GM19240 (cell line): ENCODE measurements around the gene TRAF4.
"Not testable (repeated sequence)": the region's sequence is repeated elsewhere in the genome, so short reads cannot be mapped to it uniquely, and the experiment has no call there.

ENCODE experiments used
- DNase-seq: peaks from one replicate; pipeline ENCODE4 v3.0.0; 2011; ENCODE audit warnings: low spot score; ENCODE audit not compliant: insufficient read length

Gene TRAF4

DNA sequence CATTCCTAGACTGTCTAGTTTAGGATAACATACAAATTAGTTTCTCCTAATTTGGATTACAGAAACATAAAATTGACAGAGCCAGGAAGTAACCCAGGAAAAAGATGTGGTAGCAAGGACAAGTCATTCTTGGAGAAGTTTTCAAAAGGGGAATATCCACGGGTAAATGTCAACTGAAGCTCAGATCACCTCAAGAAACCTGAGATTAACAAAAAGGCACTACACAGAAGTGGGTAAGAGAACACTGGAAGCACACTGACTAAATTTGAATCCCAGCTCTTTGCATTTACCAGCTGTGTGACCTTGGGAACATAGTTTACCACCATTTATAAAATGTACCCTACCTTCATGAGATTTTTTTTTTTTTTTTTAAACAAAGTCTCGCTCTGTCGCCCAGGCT, 39.4 kb downstream of the TRAF4 start:
- no peak for DNase-seq

DNA sequence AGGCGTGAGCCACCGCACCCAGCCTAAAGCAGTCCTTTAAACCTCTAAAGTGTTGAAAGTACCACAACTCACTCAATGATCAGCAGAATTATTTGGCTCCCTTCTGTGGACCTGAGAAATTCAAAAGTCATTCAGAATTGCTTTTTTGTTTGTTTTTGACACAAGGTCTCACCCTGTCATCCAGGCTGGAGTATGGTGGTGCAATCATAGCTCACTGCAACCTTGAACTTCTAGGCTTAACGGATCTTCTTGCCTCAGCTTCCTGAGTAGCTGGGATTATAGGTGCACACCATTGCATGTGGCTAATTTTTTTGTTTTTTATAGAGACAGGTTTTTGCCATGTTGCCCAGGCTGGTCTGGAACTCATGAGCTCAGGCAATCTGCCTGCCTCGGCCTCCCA, 44.3 kb downstream of the TRAF4 start:
- DNase-seq = no peak

DNA sequence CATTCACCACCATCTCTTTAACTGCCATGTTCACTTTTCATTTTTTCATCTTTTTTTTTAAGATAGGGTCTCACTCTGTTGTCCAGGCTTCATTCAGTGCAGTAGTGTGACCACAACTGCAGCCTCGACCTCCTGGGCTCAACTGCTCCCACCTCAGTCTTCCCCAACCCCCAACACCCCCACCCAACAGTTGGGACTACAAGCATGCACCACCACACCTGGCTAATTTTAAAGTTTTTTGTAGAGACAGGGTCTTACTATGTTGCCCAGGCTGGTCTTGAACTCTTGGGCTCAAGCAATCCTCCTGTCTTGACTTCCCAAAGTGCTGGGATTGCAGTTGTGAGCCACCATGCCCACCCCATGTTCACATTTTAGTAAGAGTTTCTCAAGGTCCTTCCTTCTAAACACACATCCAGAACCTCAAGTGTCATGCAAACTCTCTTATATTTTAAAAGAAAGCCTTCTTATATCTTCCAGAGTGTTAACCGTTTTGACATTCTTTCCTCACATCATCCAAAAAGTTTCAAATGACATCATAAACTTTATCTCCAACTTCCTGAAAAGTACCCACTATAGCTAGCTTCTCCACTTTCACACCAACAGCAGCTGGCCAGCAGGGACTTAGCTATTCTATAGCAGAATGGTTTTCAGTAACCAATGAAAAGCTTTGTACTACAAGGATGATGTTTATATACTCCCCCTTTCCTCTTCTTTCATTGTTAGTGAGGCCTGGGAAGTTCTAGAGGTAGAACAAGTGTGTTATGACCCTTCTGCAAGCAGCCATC, 49.3 kb downstream of the TRAF4 start:
- no peak for DNase-seq

DNA sequence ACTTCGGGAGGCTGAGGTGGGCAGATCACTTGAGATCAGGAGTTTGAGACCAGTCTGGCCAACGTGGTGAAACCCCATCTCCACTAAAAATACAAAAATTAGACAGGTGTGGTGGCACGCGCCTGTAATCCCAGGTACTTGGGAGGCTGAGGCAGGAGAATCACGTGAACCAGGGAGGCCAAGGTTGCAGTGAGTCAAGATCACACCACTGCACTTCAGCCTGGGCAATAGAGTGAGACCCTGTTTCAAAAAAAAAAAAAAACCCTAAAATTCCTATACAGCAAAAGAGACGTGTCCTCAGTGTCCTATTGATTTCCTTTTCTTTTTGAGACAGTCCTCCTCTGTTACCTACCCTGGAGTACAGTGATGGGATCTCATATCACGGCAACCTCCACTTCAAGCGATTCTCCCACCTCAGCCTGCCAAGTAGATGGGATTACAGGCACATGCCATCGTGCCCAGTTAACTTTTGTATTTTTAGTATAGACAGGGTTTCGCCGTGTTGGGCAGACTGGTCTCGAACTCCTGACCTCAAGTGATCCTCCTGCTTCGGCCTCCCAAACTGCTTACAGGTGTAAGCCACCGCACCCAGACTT, 51.1 kb downstream of the TRAF4 start:
- not testable (repeated sequence) for DNase-seq

DNA sequence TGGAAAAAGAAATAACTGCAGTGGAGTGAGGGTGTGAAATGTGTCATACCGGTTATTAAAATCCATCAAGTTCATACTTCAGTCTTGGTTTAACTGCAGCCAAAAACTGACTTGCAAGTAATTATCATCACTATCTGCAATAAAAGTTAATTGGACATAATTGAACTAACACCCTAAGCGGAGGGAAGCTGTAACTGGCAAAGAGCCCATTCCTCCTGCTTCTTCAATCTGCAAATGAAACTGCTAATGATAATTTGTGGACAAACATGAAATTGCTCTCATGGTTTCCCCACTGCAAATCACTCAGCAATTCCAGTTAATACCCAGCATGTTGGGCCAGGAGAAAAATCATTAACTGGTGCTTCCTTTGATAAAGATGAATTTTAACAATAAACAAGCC, 52.3 kb downstream of the TRAF4 start:
- DNase-seq = no peak
